Panc1 (cell line): Measurements from ENCODE around the gene DUSP14. TPM values are rescaled to one million over a fixed set of nuclear protein-coding genes. Genes with fewer than 3 reads are reported as not detected.

ENCODE experiments used
- ATAC-seq: fragments of 200-7000 bp; cut with Tn5 transposase; 2 replicates; pipeline ENCODE4 v1.9.1; 2020; ENCODE audit warnings: mild to moderate bottlenecking, moderate library complexity
- BruUV-seq: library from RNA; stranded (reverse); fragments of 400-500 nt; replicated peaks from 2 replicates; lab custom pipeline; 2021; lab: Mats Ljungman, UMichigan
- CTCF ChIA-PET: fragments of 300-600 bp; sonication (Branson Sonifier 250); formaldehyde crosslinking; loops from one replicate; lab custom pipeline; 2022; ENCODE audit warnings: antibody characterized with exemption; lab: Charles Lee
- POLR2A ChIA-PET: fragments of 300-600 bp; sonication (Branson Sonifier 250); formaldehyde crosslinking; loops from one replicate; lab custom pipeline; 2022; ENCODE audit warnings: antibody characterized with exemption; lab: Charles Lee
- DNase-seq: peaks from one replicate; pipeline ENCODE4 v3.0.0-alpha.2; 2010; ENCODE audit warnings: low read depth, low spot score
- H3K27ac ChIP-seq: 2 replicates; pipeline ENCODE4 v1.5.1; 2011; ENCODE audit warnings: mild to moderate bottlenecking, low read length, inconsistent platforms
- H3K27me3 ChIP-seq: fragments of 200-500 bp; sonication (Bioruptor generic); 2 replicates; pipeline ENCODE4 v1.6.0; 2014; ENCODE audit warnings: low read length, inconsistent platforms; ENCODE audit not compliant: control insufficient read depth, insufficient read depth
- H3K36me3 ChIP-seq: fragments of 200-500 bp; sonication (Bioruptor generic); 2 replicates; pipeline ENCODE4 v1.5.1; 2014; ENCODE audit warnings: inconsistent platforms, mild to moderate bottlenecking, low read length, moderate library complexity; ENCODE audit not compliant: control insufficient read depth, insufficient read depth
- H3K4me1 ChIP-seq: 2 replicates; pipeline ENCODE4 v1.5.1; 2011; ENCODE audit warnings: inconsistent platforms, mild to moderate bottlenecking, low read length, moderate library complexity; ENCODE audit not compliant: control insufficient read depth, insufficient read depth
- H3K4me3 ChIP-seq, 2 experiments: 2 replicates each; pipeline ENCODE4 v1.5.1; 2011 to 2012; ENCODE audit warnings: low read depth in 2 of 2, low read length in 2 of 2, mild to moderate bottlenecking in 2 of 2, inconsistent platforms in 1 of 2, moderate library complexity in 1 of 2
- H3K9me3 ChIP-seq: fragments of 200-500 bp; sonication (Bioruptor generic); 2 replicates; pipeline ENCODE4 v1.5.1; 2014; ENCODE audit warnings: low read depth, mild to moderate bottlenecking, inconsistent platforms, low read length, moderate library complexity; ENCODE audit not compliant: control insufficient read depth, insufficient read depth
- CTCF ChIP-seq: fragments of 450-650 bp; IDR thresholded peaks from 2 replicates; pipeline ENCODE4 v1.5.1; 2017; ENCODE audit warnings: mild to moderate bottlenecking
- POLR2AphosphoS5 ChIP-seq: IDR thresholded peaks from 2 replicates; pipeline ENCODE4 v1.6.1; 2012; ENCODE audit warnings: mild to moderate bottlenecking, low read depth, low read length, moderate library complexity
- REST ChIP-seq, 2 experiments: IDR thresholded peaks; 2 replicates each; pipeline ENCODE4 v1.6.1; 2011 to 2012; ENCODE audit warnings: low read depth in 2 of 2, control low read depth in 1 of 2, low read length in 1 of 2, mild to moderate bottlenecking in 1 of 2, moderate library complexity in 1 of 2; ENCODE audit not compliant: insufficient read depth in 1 of 2
- SIN3A ChIP-seq: IDR thresholded peaks from 2 replicates; pipeline ENCODE4 v1.6.1; 2012; ENCODE audit warnings: low read depth, mild to moderate bottlenecking, low read length, moderate library complexity, borderline replicate concordance; ENCODE audit not compliant: insufficient read depth
- TCF7L2 ChIP-seq: IDR thresholded peaks from 2 replicates; pipeline ENCODE4 v1.6.1; 2011; ENCODE audit warnings: mild to moderate bottlenecking, low read depth, low read length, inconsistent platforms
- in situ Hi-C: cut with HindIII; loops from 2 replicates; pipeline ENCODE4 v1.10.0; 2016; ENCODE audit warnings: low sequenced_read_pairs, low pct_unique_long_range_greater_than_20kb
- intact Hi-C: fragments of 100-400 bp; cut with micrococcal nuclease; formaldehyde crosslinking; loops from one replicate; pipeline ENCODE4 v1.10.0; 2022; ENCODE audit not compliant: unreplicated experiment
- total RNA-seq: library from RNA; stranded (reverse); gene quantifications from one replicate; pipeline ENCODE4 v1.2.1, GENCODE V29; 2021; ENCODE audit not compliant: unreplicated experiment

DUSP14 gene
- total RNA-seq, 1 experiment from 2014 or later: 23.1 TPM

GRCh38 chr17:37462492-37462891, 27.2 kb upstream of the DUSP14 start:
- Histone ChIP-seq H3K9me3 (no peaks in the 10 kb centered on the region), H3K27ac (no peak overlapping the region), H3K4me1 (no peaks in the 10 kb centered on the region), H3K4me3 (no peak overlapping the region), H3K36me3 (no peaks in the 10 kb centered on the region; the same call in 1 of the 2 replicates), H3K27me3 (no peaks in the 10 kb centered on the region)
- ATAC-seq (no peak), DNase-seq (no peak)
- intact Hi-C loops: no loop called here
- CTCF ChIA-PET: no interaction called here
- POLR2A ChIA-PET: no interaction called here
- TF ChIP-seq CTCF (no peak), SIN3A (no peak), TCF7L2 (no peak), REST (IDR thresholded peaks at IDR 0.05; ENCODE audit: insufficient read depth in 1 of 2, low read depth in 2 of 2, low read length in 1 of 2) (no peak), POLR2AphosphoS5 (no peak)
- no TSS peak for BruUV-seq
- in situ Hi-C loops: no loop called here

- Histone ChIP-seq H3K4me1 (no peaks in the 10 kb centered on the region), H3K9me3 (no peaks in the 10 kb centered on the region), H3K4me3 (no peak overlapping the region), H3K27ac (no peak overlapping the region), H3K36me3 (no peaks in the 10 kb centered on the region; the same call in 1 of the 2 replicates), H3K27me3 (no peaks in the 10 kb centered on the region)
- DNase-seq (no peak), ATAC-seq (no peak)
- in situ Hi-C loops (no loop called here), intact Hi-C loops (no loop called here)
- ChIA-PET CTCF (no interaction called here), POLR2A (no interaction called here)
- TF ChIP-seq SIN3A: no peak
- no peak for TF ChIP-seq REST (IDR thresholded peaks at IDR 0.05; ENCODE audit: insufficient read depth in 1 of 2, low read depth in 2 of 2, low read length in 1 of 2)
- TF ChIP-seq CTCF: no peak
- no peak for TF ChIP-seq TCF7L2
- no peak for TF ChIP-seq POLR2AphosphoS5
- no TSS peak for BruUV-seq
Observed at GRCh38 chr17:37463039-37463438, 26.7 kb upstream of the DUSP14 start.
